ENCODE results near the gene FAM171A1.

DNA sequence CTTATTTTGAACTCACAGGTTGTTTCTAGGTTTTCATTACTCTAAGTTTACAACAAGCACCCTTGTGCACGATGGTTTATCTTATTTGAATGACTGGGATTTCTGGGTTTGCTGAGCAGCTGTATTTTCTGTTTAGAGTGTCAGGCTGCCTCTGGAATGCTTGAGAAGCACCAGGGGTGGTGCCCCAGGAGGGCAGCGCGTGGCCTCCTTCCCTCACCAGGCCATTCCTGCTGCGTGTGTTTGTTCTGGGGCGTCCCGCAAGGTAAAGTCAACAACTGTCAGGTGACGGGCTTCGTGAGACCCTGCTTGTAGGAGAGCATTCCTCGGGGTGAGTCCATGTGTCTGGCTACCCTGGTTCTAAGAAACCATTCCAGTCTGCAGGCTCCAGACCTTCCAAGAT lies 54.9 kb downstream of the FAM171A1 start:
- no peak for TF ChIP-seq POLR2A (IDR thresholded peaks at IDR 0.05)
- TF ChIP-seq, protein P1, sequence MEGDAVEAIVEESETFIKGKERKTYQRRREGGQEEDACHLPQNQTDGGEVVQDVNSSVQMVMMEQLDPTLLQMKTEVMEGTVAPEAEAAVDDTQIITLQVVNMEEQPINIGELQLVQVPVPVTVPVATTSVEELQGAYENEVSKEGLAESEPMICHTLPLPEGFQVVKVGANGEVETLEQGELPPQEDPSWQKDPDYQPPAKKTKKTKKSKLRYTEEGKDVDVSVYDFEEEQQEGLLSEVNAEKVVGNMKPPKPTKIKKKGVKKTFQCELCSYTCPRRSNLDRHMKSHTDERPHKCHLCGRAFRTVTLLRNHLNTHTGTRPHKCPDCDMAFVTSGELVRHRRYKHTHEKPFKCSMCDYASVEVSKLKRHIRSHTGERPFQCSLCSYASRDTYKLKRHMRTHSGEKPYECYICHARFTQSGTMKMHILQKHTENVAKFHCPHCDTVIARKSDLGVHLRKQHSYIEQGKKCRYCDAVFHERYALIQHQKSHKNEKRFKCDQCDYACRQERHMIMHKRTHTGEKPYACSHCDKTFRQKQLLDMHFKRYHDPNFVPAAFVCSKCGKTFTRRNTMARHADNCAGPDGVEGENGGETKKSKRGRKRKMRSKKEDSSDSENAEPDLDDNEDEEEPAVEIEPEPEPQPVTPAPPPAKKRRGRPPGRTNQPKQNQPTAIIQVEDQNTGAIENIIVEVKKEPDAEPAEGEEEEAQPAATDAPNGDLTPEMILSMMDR (IDR thresholded peaks at IDR 0.05) = no peak

Data from uterus (tissue), 2 donors.